ENCODE measurements around the gene ANKFN1. TPM values are rescaled to one million over a fixed set of nuclear protein-coding genes. Genes with fewer than 3 reads are reported as not detected.
A peak's percentile ranks its signal among the peaks of the same experiment; 100 is the strongest.

The ANKFN1 gene
- total RNA-seq, 1 donor from 2014 or later: 0.75 TPM

DNA sequence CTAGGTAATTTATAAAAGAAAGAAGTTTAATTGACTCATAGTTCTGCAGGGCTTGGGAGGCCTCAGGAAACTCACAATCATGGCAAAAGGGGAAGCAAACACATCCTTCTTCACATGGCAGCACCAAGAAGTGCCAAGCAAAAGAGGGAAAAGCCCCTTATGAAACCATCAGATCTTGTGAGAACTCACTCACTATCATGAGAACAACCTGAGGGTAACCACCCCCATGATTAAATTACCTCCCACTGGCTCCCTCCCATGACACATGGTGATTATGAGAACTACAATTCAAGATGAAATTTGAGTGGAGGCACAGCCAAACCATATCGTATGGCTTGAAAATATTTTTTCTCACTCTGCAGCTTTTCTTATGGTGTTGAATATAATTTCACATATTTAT is 151.7 kb downstream of the ANKFN1 start:
- intact Hi-C loops (cut with DNase I): no loop called here
- DNase-seq (no peak), ATAC-seq (no peak)
- no peaks in the 10 kb centered on the region for H3K36me3 ChIP-seq
- no peaks in the 10 kb centered on the region for H3K4me1 ChIP-seq
- no peak for TF ChIP-seq CTCF (IDR thresholded peaks at IDR 0.05)
- H3K27ac ChIP-seq: no peak overlapping the region
- no peaks in the 10 kb centered on the region for H3K27me3 ChIP-seq
- no peaks in the 10 kb centered on the region for H3K9me3 ChIP-seq
- no peak overlapping the region for H3K4me3 ChIP-seq

- no peak for DNase-seq
- H3K27me3 ChIP-seq: no peaks in the 10 kb centered on the region
- H3K27ac ChIP-seq: no peak overlapping the region
- H3K36me3 ChIP-seq: no peaks in the 10 kb centered on the region
- intact Hi-C loops (cut with DNase I): no loop called here
- H3K4me1 ChIP-seq: no peaks in the 10 kb centered on the region
- no peak overlapping the region for H3K4me3 ChIP-seq
- TF ChIP-seq CTCF (IDR thresholded peaks at IDR 0.05): no peak
- ATAC-seq: no peak
- H3K9me3 ChIP-seq: no peaks in the 10 kb centered on the region
Observed at GRCh38 chr17:56309897-56310296, 156.6 kb downstream of the ANKFN1 start.

DNA sequence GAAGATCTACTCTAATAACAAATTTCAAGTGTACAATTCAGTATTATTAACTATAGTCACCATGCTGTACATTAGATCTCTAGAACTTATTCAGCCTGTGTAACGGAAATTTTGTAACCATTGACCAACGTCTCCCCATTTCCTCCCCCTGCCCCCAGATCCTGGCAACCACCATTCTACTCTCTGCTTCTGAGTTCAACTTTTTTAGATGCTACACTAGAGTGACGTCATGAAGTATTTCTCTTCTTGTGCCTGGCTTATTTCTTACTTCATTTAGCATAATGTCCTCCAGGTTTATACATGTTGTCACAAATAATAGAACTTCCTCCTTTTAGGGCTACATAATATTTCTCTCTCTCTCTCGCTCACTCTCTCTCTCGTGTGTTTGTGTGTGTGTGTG is 157.5 kb downstream of the ANKFN1 start:
- no peaks in the 10 kb centered on the region for H3K27me3 ChIP-seq
- TF ChIP-seq CTCF (IDR thresholded peaks at IDR 0.05): no peak
- intact Hi-C loops (cut with DNase I): no loop called here
- no peak for DNase-seq
- H3K4me3 ChIP-seq: no peak overlapping the region
- H3K9me3 ChIP-seq: no peaks in the 10 kb centered on the region
- ATAC-seq: no peak
- H3K36me3 ChIP-seq: no peaks in the 10 kb centered on the region
- H3K4me1 ChIP-seq: no peaks in the 10 kb centered on the region
- no peak overlapping the region for H3K27ac ChIP-seq

GRCh38 chr17:56313201-56313600 is 159.9 kb downstream of the ANKFN1 start:
- DNase-seq (no peak), ATAC-seq (peak; percentile 71)
- Histone ChIP-seq H3K9me3 (no peaks in the 10 kb centered on the region), H3K4me1 (no peaks in the 10 kb centered on the region), H3K27ac (no peak overlapping the region), H3K4me3 (no peak overlapping the region), H3K36me3 (no peaks in the 10 kb centered on the region), H3K27me3 (no peaks in the 10 kb centered on the region)
- no peak for TF ChIP-seq CTCF (IDR thresholded peaks at IDR 0.05)
- intact Hi-C loops (cut with DNase I): no loop called here

DNA sequence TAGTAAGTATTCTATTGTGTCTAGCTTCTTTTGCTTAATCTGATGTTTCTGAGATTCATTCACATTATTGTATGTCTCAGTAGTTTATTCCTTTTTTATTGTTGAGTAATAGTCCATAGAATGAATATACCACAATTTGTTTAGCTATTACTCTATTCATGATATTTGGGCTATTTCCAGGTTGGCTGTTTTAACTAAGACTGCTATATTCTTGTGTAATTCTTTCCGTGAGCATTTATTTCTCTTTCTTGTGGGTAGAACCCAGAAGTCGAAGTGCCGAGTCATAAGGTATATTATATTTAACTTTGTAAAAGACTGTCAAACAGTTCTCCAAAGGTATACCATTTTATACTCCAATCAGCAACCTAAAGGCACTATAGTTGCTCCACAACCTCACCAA is 160.8 kb downstream of the ANKFN1 start:
- intact Hi-C loops (cut with DNase I): no loop called here
- no peaks in the 10 kb centered on the region for H3K27me3 ChIP-seq
- H3K9me3 ChIP-seq: no peaks in the 10 kb centered on the region
- no peaks in the 10 kb centered on the region for H3K36me3 ChIP-seq
- TF ChIP-seq CTCF (IDR thresholded peaks at IDR 0.05): no peak
- no peak overlapping the region for H3K4me3 ChIP-seq
- ATAC-seq (no peak), DNase-seq (no peak)
- H3K27ac ChIP-seq: no peak overlapping the region
- no peaks in the 10 kb centered on the region for H3K4me1 ChIP-seq

- H3K9me3 ChIP-seq: no peaks in the 10 kb centered on the region
- ATAC-seq: no peak
- no peaks in the 10 kb centered on the region for H3K4me1 ChIP-seq
- H3K36me3 ChIP-seq: no peaks in the 10 kb centered on the region
- H3K27me3 ChIP-seq: no peaks in the 10 kb centered on the region
- H3K27ac ChIP-seq: no peak overlapping the region
- no peak for TF ChIP-seq CTCF (IDR thresholded peaks at IDR 0.05)
- DNase-seq: no peak
- intact Hi-C loops (cut with DNase I): no loop called here
- H3K4me3 ChIP-seq: no peak overlapping the region
Observed at GRCh38 chr17:56314984-56315602, 161.8 kb downstream of the ANKFN1 start.
